Hypothalamus (tissue), 51 donors: Measurements from ENCODE around the gene PTH2R.
A peak's percentile ranks its signal among the peaks of the same experiment; 100 is the strongest.
"Not testable (repeated sequence)": the region's sequence is repeated elsewhere in the genome, so short reads cannot be mapped to it uniquely, and the experiment has no call there.

ENCODE experiments used
- DNase-seq, 51 donors: peaks; one replicate each; lab custom pipeline; 2025; lab: John Stamatoyannopoulos, UW

PTH2R gene

DNA sequence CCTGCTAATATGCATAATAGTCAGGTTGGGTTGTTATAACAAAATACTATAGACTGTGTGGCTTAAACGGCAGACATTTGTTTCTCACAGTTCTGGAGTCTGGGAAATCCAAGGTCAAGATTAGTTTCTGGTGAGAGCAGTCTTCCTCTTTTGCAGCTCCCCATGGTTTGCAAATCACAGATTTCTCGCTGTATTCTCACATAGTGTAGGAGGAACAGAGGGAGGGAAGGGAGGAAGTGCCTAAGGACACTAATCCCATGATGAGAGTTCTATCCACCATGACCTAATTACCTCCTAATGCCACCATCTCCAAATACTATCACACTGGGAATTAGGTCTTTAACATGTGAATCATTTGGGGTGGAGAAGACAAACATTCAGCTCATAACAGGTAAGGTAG lies 20.1 kb upstream of the PTH2R start:
- no peak for DNase-seq

DNA sequence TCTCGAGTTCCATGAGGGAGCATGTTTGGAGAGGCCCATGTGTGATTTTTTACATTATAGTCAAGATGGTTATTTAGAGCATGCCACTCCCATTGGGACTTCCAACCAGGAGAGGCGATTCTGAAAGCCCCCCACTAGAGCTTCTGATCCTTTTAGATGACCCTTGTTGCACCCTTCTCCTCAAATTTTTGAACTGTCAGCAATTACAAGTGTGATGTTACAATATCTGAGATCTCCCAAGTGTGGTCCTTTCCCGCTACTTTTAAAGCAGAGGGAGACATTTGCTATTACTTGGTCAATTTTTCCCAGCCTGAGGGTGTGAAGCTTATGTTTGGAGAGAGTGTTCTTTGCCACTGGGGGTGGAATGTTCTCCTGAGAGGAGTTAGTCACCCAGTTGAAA lies 16.7 kb upstream of the PTH2R start:
- no peak for DNase-seq

DNA sequence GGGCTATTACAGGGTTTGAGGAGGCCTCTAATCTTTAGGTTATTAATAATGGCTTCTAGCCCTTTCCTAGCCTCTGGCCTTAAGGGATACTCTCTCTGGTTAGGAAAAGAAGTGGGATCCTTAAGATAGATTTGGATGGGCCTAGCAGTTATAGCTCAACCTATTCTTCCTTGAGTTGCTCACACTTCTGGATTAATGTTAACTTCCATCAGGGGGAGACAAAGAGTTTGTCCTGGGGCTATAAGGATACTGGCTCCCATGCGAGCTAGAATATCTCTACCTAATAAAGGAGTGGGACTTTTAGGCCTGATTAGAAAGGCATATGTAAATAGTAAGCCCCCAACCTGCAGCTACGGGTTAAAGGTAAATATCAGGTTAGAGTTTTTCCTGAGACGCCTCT lies 14.3 kb upstream of the PTH2R start:
- DNase-seq = no peak

DNA sequence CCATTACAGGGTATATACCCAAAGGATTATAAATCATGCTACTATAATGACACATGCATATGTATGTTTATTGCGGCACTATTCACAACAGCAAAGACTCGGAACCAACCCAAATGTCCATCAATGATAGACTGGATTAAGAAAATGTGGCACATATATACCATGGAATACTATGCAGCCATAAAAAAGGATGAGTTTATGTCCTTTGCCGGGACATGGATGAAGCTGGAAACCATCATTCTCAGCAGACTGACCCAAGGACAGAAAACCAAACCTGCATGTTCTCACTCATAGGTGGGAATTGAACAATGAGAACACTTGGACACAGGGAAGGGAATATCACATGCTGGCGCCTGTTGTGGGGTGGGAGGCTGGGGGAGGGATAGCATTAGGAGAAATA lies 9.8 kb upstream of the PTH2R start:
- DNase-seq = not testable (repeated sequence)

DNA sequence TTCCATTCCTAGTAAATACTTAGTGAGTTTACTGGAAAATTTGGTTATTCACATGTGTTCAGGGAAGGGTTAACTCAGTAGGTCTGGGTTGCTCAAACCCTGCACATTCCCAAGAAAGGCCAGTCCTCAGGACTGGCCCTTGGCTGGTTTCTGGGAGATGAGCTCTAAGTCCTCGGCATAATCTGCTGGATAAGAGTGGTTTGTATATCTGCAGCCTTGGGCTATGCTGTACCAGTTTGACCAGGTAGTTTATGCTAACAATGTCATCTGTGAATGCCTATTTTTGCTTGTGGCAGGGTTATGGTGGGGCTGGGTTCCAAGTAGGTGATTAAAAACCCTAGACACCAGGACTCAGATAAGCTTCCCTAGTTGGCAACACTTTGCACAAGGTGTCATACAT lies 7.4 kb upstream of the PTH2R start:
- no peak for DNase-seq

DNA sequence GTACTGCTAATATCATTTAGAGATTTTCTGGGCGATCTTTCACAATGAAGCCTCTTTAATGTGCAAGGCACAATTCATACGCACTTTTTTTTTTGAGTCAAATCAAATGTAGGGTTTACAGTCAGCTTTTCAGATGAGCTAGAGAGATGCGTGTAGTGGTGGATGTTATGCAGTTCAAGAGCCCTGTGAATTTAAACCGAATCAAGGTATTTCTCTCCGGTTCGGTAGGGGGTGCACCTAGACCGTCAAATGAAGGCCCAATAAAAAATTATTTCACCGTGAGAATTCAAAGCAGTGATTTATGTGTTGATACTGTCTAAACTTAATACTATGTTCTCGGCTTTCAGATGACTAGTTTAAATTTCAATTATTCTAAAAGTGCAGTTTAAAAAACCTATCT lies 1.1 kb downstream of the PTH2R start:
- DNase-seq = peak in 5 of 51 donors; percentile 2 to 30 (median 3)

DNA sequence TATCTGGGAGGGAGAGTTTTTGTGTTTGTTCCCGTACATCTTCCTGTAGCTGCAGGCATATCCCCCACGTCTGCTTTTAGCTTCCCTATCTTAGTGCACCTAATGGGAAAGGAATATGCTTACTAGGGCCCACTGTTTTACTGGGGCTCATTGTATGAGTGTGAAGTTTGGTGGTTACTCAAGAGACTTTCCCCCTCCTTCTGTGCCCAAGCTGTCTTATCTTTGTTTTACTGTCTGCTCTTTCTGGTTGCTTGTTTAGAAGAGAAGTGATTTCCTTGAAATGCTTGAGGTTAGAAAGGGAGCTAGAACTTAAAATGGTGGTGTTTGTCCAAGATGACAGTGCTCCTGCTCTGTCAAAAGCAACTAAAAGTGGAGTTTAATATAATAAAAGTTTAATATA lies 7.3 kb downstream of the PTH2R start:
- no peak for DNase-seq

DNA sequence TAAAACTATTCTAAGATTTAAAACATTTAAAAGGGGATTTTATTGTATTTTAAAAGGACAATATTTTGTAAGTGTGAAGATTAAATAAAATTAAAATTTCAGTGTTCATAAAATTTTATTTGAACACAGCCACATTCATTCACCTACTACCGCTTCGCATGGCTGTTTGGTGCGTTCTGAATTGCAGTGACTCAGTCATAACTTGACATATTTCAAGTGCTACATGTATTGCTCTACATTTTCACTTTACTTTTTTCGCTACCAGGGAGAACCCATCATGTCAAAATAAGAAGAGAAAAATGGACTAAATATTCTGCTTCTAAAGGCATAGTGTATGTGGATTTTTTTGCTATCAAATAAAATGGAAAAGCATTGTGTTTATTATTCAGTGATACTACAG lies 8.7 kb downstream of the PTH2R start:
- DNase-seq = no peak

DNA sequence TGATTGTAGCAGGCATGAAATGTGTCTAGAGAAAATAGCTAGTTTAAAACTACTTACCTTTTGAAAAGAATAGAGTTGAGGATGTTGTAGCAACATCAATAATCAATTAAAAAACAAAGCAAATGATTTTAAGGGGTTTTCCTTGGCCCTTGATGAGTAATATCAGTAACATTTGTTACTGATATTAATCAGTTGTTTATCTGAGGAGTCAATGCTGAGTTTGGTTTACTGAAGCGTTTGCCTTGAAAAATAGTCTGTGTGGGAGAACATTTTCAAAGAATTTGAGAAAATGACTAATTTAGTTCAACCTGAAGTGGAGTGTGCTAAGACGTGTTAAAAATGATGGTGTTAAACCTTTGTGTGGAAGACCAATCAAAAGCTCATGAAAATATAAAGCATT lies 9.3 kb downstream of the PTH2R start:
- no peak for DNase-seq

DNA sequence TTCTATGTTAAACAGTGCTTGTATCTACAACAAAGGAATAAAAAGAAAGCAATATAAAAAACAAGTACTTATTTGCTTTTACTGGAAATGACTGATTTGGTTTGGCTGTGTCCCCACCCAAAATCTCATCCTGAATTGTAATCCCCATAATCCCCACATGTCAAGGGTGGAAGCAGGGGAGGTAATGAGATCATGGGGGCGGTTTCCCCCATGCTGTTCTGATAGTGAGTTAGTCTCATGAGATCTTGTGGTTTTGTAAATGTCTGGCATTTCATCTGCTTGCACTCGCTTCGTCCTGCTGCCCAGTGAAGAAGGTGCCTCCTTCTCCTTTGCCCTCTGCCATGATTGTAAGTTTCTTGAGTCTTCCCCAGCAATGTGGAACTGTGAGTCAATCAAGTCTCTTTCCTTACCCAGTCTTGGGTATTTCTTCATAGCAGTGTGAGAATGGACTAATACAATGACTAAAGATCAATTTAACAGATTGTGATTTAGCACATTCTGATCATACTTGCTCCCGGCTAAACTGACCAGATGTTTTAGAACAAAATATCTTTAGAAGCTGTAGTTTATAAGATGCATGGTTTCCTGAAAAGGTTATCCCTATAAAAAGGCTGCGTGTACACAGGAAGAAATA lies 19.9 kb downstream of the PTH2R start:
- DNase-seq = no peak

DNA sequence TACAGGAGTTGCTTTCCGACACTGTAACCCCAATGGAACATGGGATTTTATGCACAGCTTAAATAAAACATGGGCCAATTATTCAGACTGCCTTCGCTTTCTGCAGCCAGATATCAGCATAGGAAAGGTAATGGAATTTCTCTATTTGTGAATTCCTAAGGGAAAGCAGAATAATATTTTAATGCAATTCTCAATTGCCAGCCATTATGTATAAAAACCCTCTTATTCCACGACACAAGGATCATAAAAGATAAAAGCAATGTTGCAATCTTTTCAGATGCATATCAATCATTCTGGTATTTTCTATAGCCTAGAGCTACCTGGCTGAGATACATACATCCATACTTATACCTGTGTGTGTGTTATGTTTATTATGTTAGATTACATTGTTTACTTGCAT lies 31.2 kb downstream of the PTH2R start:
- no peak for DNase-seq

DNA sequence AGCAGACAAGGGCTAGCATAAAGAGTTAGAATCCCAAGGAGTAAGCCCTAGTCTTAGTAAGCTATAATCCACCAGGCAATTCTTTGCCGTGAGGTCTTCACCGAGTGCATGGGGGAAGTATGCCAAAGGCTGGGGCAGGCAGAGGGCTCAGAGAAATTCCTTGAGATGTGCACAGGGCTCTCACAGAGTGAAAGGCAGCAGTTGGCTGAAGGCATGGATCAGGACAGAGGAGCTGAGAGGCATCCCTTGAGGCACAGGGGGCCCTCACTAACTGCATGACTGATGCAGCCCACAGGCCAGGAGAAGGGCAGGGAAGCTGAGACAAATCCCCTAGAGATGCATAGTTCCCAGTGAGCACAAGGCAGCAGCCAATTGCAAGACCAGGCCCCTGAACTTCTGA lies 34.1 kb downstream of the PTH2R start:
- no peak for DNase-seq

DNA sequence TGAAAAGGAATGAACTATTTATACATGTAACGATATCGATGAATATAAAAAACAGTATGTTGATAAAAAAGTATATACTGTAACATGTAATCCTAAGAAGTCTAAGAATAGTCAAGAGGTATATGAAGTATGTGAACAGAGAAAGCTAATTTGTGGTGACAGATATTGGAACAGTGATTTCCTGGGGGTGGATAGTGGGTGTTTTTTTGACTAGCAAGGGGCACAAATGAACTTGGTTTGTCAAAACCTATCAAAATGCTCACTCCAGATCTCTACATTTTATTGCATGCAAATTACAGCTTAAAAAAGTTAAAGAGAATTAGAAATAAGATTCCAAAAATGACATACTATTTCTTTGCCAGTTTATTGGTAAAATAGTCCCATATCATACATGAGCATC lies 35.4 kb downstream of the PTH2R start:
- DNase-seq = no peak

DNA sequence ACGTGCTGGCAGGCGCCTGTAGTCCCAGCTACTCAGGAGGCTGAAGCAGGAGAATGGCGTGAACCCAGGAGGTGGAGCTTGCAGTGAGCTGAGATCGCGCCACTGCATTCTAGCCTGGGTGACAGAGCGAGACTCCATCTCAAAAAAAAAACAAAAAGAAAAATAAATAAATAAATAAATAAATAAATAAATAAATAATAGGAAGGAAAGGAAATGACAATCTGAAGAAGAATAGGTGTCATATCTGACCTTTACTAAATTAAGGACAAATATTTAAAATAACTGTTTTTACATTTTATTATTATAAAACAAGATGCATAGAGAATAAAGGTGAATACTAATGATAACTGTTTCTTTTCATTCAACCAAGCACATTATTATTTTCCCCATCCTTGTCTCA lies 40.9 kb downstream of the PTH2R start:
- not testable (repeated sequence) for DNase-seq

DNA sequence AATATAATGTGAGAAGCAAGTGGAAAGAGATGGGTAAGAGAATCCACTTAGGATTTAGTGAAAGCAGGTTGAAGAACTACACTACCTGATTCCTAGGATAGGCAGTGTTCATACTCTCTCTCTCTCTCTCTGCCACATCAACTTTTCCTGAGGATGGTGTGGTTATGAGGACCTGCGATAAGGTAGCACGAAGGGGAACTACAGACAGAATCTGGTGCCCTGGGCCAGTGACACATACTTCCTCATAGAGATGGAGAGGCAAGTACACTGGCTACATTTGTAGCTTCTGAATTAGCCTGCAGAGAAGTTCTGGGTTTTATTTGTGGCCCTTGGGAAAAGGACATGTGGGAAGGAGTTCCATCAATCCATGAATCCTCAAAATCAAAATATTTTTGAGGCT lies 44.5 kb downstream of the PTH2R start:
- DNase-seq = no peak

DNA sequence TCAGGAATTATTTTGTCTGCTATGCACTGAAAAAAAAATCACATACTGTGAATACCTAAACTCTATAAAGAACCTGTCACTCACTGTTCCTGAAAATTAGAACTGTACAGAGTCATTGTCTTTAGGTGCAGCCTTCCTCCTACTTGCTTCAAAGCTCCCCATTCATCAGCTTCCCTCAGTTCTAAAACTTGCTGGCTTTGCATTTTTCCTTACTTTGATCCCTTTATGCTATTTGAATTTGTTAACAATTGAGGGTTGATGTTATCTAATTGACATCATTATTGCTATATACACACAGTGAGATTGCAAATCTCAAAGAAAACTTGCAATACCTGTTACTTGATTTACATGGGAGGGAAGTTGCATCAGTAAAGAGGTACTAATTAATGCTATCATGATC lies 48.3 kb downstream of the PTH2R start:
- DNase-seq = no peak

DNA sequence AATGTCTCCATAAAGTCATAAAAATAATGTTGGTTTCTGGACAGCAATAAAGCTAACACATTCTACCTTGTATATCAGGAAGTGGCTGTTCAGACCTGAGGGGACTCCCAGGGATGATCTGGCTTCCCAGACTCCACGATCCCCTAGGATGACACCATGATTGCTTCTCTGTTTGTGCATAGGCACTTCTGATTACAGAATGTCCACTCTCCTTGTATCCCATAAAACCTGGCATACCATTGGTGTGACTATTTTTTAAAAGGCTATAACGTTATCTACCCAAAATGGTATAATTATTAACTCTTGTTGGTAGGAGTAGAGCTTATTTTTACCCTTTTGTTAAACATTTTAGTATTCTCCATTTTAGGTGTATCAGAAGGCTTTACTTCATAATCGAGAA lies 57.1 kb downstream of the PTH2R start:
- no peak for DNase-seq

DNA sequence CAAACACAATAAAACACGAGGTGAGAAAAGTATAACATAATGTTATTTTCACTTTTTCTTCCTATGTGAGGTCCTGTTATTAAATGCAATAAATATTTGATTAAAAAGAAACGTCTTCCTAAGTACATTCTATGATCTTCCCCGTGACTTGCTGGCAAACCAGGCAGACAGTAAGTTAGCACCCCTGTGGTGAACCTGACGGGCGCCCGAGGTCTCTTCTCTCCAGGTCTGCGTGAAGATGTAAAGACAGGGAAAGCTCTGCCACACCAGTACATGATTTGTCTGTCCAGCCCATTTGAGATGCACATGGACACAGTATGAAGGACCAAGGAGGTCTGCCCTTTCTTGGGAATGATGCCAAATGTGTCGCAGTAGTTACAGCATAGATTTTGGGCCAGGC lies 57.6 kb downstream of the PTH2R start:
- no peak for DNase-seq

DNA sequence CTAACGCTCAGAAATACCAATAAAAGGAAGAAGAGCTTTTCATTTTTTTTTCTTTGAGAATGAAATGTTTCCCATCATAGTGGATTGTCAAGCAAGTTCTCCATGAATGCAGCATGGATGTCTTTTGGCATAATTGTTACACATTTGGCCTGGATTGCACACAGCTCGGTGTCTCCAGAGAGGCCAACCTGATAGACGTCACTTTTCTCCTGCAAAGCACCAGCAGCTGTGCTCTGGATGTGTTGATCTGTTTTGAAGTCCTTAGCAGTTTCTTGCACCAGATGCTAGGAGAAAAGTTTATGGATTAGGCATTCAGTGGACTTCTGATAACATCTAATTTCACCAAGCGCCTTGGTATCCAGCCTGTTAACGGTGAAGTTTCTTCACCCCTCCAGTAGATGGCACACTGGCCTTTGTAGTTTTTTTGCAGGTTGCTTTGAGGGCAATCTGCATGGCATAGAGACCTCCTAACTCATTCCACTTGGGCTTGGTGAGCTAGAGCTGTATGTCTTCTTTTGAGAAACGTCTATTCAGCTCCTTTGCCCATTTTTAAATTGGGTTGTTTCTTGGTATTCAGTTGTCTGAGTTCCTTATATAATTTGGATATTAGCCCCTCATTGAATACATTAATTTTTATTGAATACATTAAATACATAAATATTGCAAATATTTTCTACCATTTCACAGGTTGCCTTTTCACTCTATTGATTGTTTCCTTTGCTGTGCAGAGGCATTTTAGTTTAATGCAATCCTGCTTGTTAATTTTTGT lies 59.7 kb downstream of the PTH2R start:
- DNase-seq = peak in 6 of 51 donors; percentile 1 to 23 (median 5)

DNA sequence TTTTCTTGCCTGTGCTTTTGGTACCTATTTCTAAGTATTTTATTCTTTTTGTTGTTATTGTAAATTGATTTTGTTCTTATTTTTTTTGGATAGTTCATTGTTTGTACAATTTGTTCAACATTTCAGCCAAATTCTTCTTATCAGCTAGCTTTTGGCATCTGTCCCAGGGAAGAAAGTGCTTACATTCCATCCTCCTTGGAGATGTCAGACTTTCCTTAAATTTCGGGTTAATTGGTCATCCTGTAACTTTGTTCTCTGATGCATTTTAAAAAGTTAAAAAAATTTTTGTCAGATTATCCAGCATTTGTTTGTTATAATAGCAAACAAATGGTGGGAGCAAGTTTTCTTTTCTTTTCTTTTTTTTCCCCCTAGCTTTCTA lies 60.3 kb downstream of the PTH2R start:
- no peak for DNase-seq

DNA sequence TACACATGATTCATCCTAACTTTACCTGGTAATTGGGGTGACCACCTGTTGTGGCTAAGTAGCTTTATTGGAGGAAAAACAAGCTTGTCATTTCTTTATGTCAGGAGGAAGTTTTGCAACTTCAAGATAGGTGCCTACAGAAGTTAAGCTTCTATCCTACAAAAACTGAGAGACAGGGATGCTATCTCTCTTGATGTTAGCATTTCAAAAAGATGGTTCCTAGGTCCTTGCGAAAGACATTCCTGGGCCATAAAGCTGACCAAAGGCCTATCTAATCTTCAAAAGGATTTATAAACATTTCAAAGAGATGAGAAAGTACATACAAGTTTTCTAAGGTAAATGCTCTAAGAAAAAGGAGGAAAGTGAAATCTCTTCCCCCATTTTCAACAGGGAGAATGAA lies 61.0 kb downstream of the PTH2R start:
- DNase-seq = no peak

DNA sequence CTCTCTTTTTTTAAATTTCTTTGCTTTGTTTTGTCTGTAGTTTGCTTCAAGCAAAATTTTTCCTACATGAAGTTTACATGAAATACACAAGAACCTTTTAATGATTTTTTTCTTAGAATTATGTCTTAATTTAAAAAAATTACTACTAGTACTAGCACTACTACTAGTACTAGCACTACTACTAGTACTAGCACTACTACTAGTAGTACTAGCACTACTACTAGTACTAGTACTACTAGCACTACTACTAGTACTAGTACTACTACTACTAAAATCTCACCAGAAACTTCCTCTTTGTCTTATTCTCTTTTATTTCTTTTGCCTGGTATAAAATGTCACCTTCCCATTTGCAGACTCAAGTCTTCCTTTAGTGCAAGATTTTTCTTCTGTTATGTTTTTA lies 71.1 kb downstream of the PTH2R start:
- no peak for DNase-seq

DNA sequence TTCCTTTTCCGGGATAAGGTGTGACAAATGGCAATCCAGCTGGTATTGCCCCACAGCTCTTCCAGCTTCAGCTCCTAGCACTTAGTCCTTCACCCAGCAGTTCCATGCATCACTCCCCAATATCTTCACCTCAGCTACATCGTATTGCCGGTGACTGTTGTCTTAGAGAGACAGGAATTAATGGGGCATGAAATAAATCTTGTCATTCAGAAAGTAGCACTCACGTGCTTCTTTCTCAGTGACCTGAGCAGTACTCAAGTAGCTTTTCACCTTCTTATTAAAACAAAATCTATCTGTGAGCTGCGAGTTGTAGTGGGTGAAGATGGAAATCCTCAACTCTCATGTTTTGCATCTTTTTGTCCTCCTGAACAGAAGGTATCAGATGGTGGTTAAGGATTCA lies 72.8 kb downstream of the PTH2R start:
- no peak for DNase-seq
